Measurements from ENCODE around the gene PLA2G4E.

DNA sequence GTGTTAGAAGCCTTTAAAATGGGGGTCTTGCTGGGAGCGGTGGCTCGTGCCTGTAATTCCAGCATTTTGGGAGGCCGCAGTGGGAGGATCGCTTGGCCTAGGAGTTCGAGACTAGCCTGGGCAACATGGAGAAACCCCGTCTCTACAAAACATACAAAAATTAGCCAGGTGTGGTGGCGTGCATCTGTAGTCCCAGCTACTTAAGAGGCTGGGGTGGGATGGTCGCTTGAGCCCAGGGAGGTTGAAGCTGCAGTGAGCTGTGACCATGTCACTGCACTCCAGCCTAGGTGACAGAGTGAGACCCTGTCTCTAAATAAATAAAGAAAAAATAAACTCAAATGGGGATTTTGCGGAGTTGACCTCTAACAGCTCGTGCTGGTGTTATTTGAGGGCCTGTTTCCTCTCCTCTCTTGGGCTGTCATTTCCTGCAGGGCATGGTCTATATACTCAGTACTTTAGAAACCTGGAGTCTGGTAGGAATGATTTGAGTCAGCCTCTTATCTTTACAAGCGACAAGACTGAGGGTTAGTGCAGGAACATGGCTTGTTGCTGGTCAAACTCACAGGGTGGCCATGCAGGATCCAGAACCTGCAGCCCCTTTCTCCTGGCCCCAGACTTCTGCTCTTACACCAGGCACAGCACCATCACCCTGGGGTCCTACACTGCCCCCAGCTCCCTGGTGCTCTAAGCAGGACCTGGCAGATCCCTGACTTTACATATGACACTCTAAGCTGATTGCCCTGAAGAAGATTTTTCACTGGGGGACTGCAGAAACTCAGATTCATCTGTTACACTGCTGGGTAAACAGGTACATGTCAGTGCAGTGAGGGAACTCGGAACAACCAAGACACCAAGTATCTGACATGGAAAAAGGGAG, 63.6 kb downstream of the PLA2G4E start:
- TF ChIP-seq, protein P1, sequence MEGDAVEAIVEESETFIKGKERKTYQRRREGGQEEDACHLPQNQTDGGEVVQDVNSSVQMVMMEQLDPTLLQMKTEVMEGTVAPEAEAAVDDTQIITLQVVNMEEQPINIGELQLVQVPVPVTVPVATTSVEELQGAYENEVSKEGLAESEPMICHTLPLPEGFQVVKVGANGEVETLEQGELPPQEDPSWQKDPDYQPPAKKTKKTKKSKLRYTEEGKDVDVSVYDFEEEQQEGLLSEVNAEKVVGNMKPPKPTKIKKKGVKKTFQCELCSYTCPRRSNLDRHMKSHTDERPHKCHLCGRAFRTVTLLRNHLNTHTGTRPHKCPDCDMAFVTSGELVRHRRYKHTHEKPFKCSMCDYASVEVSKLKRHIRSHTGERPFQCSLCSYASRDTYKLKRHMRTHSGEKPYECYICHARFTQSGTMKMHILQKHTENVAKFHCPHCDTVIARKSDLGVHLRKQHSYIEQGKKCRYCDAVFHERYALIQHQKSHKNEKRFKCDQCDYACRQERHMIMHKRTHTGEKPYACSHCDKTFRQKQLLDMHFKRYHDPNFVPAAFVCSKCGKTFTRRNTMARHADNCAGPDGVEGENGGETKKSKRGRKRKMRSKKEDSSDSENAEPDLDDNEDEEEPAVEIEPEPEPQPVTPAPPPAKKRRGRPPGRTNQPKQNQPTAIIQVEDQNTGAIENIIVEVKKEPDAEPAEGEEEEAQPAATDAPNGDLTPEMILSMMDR (IDR thresholded peaks at IDR 0.05) = no peak
- TF ChIP-seq POLR2A (IDR thresholded peaks at IDR 0.05) = no peak

Measured in right lobe of liver (tissue), 4 donors.